NCI-H146 (cell line): Measurements from ENCODE around the gene KRTDAP.
A peak's percentile ranks its signal among the peaks of the same experiment; 100 is the strongest.

Source experiments
- DNase-seq: peaks from one replicate; lab custom pipeline; 2025; lab: John Stamatoyannopoulos, UW

The KRTDAP gene

GRCh38 chr19:35451338-35452096 is 38.7 kb downstream of the KRTDAP start:
- DNase-seq: no peak

GRCh38 chr19:35449359-35450043 is 40.8 kb downstream of the KRTDAP start:
- peak; percentile 83 for DNase-seq

GRCh38 chr19:35447606-35448469 is 42.4 kb downstream of the KRTDAP start, which contains the start of gene FFAR2:
Gene FFAR2 (plus strand): TSS chr19:35448257. CDS start chr19:35449715, 1,458 bp downstream.
- DNase-seq: no peak

- DNase-seq: no peak
These were observed 44.3 kb downstream of the KRTDAP start for GRCh38 chr19:35445826-35446593.

GRCh38 chr19:35444735-35445134 is 45.5 kb downstream of the KRTDAP start:
- DNase-seq: no peak

- no peak for DNase-seq
These were observed 48.2 kb downstream of the KRTDAP start for GRCh38 chr19:35442091-35442490.

- DNase-seq: no peak
These were observed 50.3 kb downstream of the KRTDAP start for GRCh38 chr19:35439921-35440320.

GRCh38 chr19:35438527-35438926 is 51.7 kb downstream of the KRTDAP start:
- DNase-seq: no peak

GRCh38 chr19:35438096-35438495 is 52.2 kb downstream of the KRTDAP start:
- DNase-seq: no peak

GRCh38 chr19:35437406-35437951 is 52.8 kb downstream of the KRTDAP start:
- no peak for DNase-seq
